HepG2 (cell line): ENCODE results near the gene ALPK3. TPM values are rescaled to one million over a fixed set of nuclear protein-coding genes. Genes with fewer than 3 reads are reported as not detected.
A peak's percentile ranks its signal among the peaks of the same experiment; 100 is the strongest.

ENCODE experiments used
- CTCF ChIP-seq: sonication (generic); formaldehyde crosslinking; IDR thresholded peaks from 2 replicates; pipeline ENCODE4 v1.5.0; 2020; ENCODE audit warnings: mild to moderate bottlenecking, missing genetic modification reagents, moderate library complexity
- HOMEZ ChIP-seq: IDR thresholded peaks from 2 replicates; pipeline ENCODE4 v1.6.1; 2016; ENCODE audit warnings: low read depth
- NR2F6 ChIP-seq, 2 experiments: IDR thresholded peaks; 2 replicates each; pipeline ENCODE4 v1.6.1; 2016; ENCODE audit warnings: antibody characterized with exemption in 1 of 2, mild to moderate bottlenecking in 1 of 2
- PAF1 ChIP-seq: IDR thresholded peaks from 2 replicates; pipeline ENCODE4 v1.6.1; 2016; ENCODE audit warnings: missing genetic modification reagents, missing compliant biosample characterization
- PATZ1 ChIP-seq: sonication (generic); formaldehyde crosslinking; IDR thresholded peaks from 2 replicates; pipeline ENCODE4 v1.4.0; 2020; ENCODE audit warnings: missing genetic modification reagents
- TCF7L2 ChIP-seq: IDR thresholded peaks from 2 replicates; pipeline ENCODE4 v1.6.1; 2011; ENCODE audit warnings: mild to moderate bottlenecking, low read depth, low read length, moderate library complexity
- UBTF ChIP-seq: sonication (generic); formaldehyde crosslinking; IDR thresholded peaks from 2 replicates; pipeline ENCODE4 v1.4.0; 2020; ENCODE audit warnings: mild to moderate bottlenecking, missing genetic modification reagents
- ZBED4 ChIP-seq: sonication (generic); formaldehyde crosslinking; IDR thresholded peaks from 2 replicates; pipeline ENCODE4 v1.4.0; 2020; ENCODE audit warnings: missing genetic modification reagents, borderline replicate concordance
- ZNF687 ChIP-seq: sonication (generic); formaldehyde crosslinking; IDR thresholded peaks from 2 replicates; pipeline ENCODE4 v1.5.1; 2020; ENCODE audit warnings: mild to moderate bottlenecking, missing genetic modification reagents, moderate library complexity
- polyA plus RNA-seq, 8 experiments: library from polyadenylated mRNA; depleted of rRNA in 3 of 8; stranded (reverse) in 7 of 8; unstranded in 1 of 8; fragments of >200 nt; fragmentation: Illumina TruSeq in 4 of 8; extraction: Trizol in 4 of 8; gene quantifications; 2 replicates each; pipeline versions ENCODE4 v1.2.1 to v1.2.3, GENCODE V29; 2011 to 2016; ENCODE audit warnings: low read depth in 4 of 8, missing spikeins in 1 of 8, mixed read lengths in 1 of 8; ENCODE audit not compliant: insufficient read depth in 1 of 8
- total RNA-seq, 5 experiments: library from RNA; depleted of rRNA; stranded (reverse); fragments of >200 nt; fragmentation: Illumina TruSeq; extraction: Trizol; gene quantifications; 2 replicates each; pipeline ENCODE4 v1.2.3, GENCODE V29; 2016; ENCODE audit warnings: low read depth in 1 of 5

The ALPK3 gene
- total and polyA plus RNA-seq, 2 of the 13 experiments (the other 11 are each of a cell fraction or from before 2014, with no cell fraction given): 0.04 to 0.42 TPM

- peak; percentile 28; the same call in 1 of the 2 replicates for TF ChIP-seq NR2F6 (IDR thresholded peaks at IDR 0.05)
- TF ChIP-seq NR2F6 (CRISPR knock-in tag; IDR thresholded peaks at IDR 0.05): peak; percentile 47
- 0 out of 2 replicates have a peak, but pooled peaks have one; percentile 41 for TF ChIP-seq ZBED4 (CRISPR knock-in tag)
- TF ChIP-seq UBTF (CRISPR knock-in tag): peak; percentile 71; the same call in 1 of the 2 replicates
- peak; percentile 96 for TF ChIP-seq ZNF687 (CRISPR knock-in tag)
- TF ChIP-seq HOMEZ: 0 out of 2 replicates have a peak, but pooled peaks have one; percentile 28
- no peak for TF ChIP-seq PAF1 (CRISPR knock-in tag)
- TF ChIP-seq TCF7L2: no peak
- TF ChIP-seq CTCF (CRISPR knock-in tag): peak; percentile 20; the same call in 1 of the 2 replicates
- 0 out of 2 replicates have a peak, but pooled peaks have one; percentile 20 for TF ChIP-seq PATZ1 (CRISPR knock-in tag)
Measured at GRCh38 chr15:84886211-84886983, 69.2 kb downstream of the ALPK3 start (continued).
